PFSK-1 (cell line): Measurements from ENCODE around the gene F11.

Experiments used
- FOXP2 ChIP-seq: optimal IDR thresholded peaks from 2 replicates; pipeline ENCODE3; 2011; ENCODE audit warnings: borderline replicate concordance, control low read depth, inconsistent platforms; ENCODE audit not compliant: insufficient read depth; ENCODE audit errors: extremely low read length, extremely low read depth
- POLR2AphosphoS5 ChIP-seq: IDR thresholded peaks from 2 replicates; pipeline ENCODE4 v1.6.1; 2012; ENCODE audit warnings: low read depth, mild to moderate bottlenecking, control low read depth, low read length, moderate library complexity
- REST ChIP-seq, 2 experiments: IDR thresholded peaks; 2 replicates each; pipeline versions ENCODE4 v1.6.1 to v1.8.0; 2011 to 2012; ENCODE audit warnings: low read depth in 2 of 2, low read length in 2 of 2, control low read depth in 1 of 2, inconsistent platforms in 1 of 2, mild to moderate bottlenecking in 1 of 2, moderate library complexity in 1 of 2; ENCODE audit not compliant: insufficient read depth in 1 of 2
- SIN3A ChIP-seq: IDR thresholded peaks from 2 replicates; pipeline ENCODE4 v1.6.1; 2012; ENCODE audit warnings: mild to moderate bottlenecking, low read length, moderate library complexity, borderline replicate concordance; ENCODE audit not compliant: insufficient read depth
- TAF1 ChIP-seq: IDR thresholded peaks from 2 replicates; pipeline ENCODE4 v1.6.1; 2012; ENCODE audit warnings: low read length, control low read depth, borderline replicate concordance; ENCODE audit not compliant: insufficient read depth

The F11 gene

GRCh38 chr4:186318481-186318880 lies 52.5 kb downstream of the F11 start:
- TF ChIP-seq TAF1 (no peak), FOXP2 (no peak)

GRCh38 chr4:186326391-186326790 lies 60.4 kb downstream of the F11 start:
- no peak for TF ChIP-seq POLR2AphosphoS5
- TF ChIP-seq TAF1, result no peak
- no peak for TF ChIP-seq FOXP2
- TF ChIP-seq SIN3A, result no peak

GRCh38 chr4:186329372-186329771 lies 63.4 kb downstream of the F11 start:
- TF ChIP-seq SIN3A (no peak), REST (IDR thresholded peaks at IDR 0.05; ENCODE audit: insufficient read depth in 1 of 2, low read depth in 2 of 2, low read length in 2 of 2) (no peak), POLR2AphosphoS5 (no peak), FOXP2 (no peak), TAF1 (no peak)

DNA sequence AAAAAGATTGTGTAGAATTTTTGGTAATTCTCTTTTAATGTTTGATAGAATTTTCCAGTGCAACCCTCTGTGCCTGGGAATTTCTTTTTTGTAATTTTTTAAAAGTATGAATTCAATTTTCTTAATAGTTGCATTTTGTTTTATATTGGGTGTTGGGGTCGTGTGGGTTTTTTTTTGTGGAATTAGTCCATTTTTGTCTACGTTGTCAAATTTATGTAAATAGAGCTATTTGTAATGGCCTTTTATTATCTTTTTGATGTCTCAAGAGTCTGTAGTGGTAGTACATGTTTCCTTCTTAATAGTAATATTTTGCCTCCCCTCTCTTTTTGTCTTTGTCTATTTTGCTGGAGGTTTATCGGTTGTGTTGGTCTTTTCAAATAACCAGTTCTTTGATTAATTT lies 64.4 kb downstream of the F11 start:
- no peak for TF ChIP-seq FOXP2
- TF ChIP-seq POLR2AphosphoS5, result no peak
- no peak for TF ChIP-seq SIN3A
- no peak for TF ChIP-seq TAF1
- TF ChIP-seq REST (IDR thresholded peaks at IDR 0.05; ENCODE audit: insufficient read depth in 1 of 2, low read depth in 2 of 2, low read length in 2 of 2), result no peak

- TF ChIP-seq POLR2AphosphoS5 (no peak), REST (IDR thresholded peaks at IDR 0.05; ENCODE audit: insufficient read depth in 1 of 2, low read depth in 2 of 2, low read length in 2 of 2) (no peak), FOXP2 (no peak), TAF1 (no peak), SIN3A (no peak)
These were observed 69.8 kb downstream of the F11 start for GRCh38 chr4:186335793-186336192.
